Measurements from ENCODE around the gene MTOR.

Gene MTOR

GRCh38 chr1:11156441-11156840, 105.9 kb downstream of the MTOR start:
- TF ChIP-seq CTCF (IDR thresholded peaks at IDR 0.05; ENCODE audit: low read depth, low read length), result no peak
- no peak overlapping the region for H3K4me3 ChIP-seq (ENCODE audit: low read depth, low read length)

GRCh38 chr1:11153184-11153583, 109.2 kb downstream of the MTOR start:
- no peak for TF ChIP-seq CTCF (IDR thresholded peaks at IDR 0.05; ENCODE audit: low read depth, low read length)
- H3K4me3 ChIP-seq (ENCODE audit: low read depth, low read length), result no peak overlapping the region

GRCh38 chr1:11152755-11153154, 109.6 kb downstream of the MTOR start:
- no peak overlapping the region for H3K4me3 ChIP-seq (ENCODE audit: low read depth, low read length)
- TF ChIP-seq CTCF (IDR thresholded peaks at IDR 0.05; ENCODE audit: low read depth, low read length), result no peak

- no peak overlapping the region for H3K4me3 ChIP-seq (ENCODE audit: low read depth, low read length)
- TF ChIP-seq CTCF (IDR thresholded peaks at IDR 0.05; ENCODE audit: low read depth, low read length), result no peak
Observed at GRCh38 chr1:11151826-11152612, 110.3 kb downstream of the MTOR start.

GRCh38 chr1:11151114-11151513, 111.2 kb downstream of the MTOR start:
- no peak for TF ChIP-seq CTCF (IDR thresholded peaks at IDR 0.05; ENCODE audit: low read depth, low read length)
- H3K4me3 ChIP-seq (ENCODE audit: low read depth, low read length), result no peak overlapping the region

GRCh38 chr1:11150326-11150725, 112.0 kb downstream of the MTOR start:
- no peak for TF ChIP-seq CTCF (IDR thresholded peaks at IDR 0.05; ENCODE audit: low read depth, low read length)
- no peak overlapping the region for H3K4me3 ChIP-seq (ENCODE audit: low read depth, low read length)

- no peak for TF ChIP-seq CTCF (IDR thresholded peaks at IDR 0.05; ENCODE audit: low read depth, low read length)
- no peak overlapping the region for H3K4me3 ChIP-seq (ENCODE audit: low read depth, low read length)
Observed at GRCh38 chr1:11147197-11147770, 115.1 kb downstream of the MTOR start.

Data from WI38 (cell line).